Hepatic stellate cell (primary cell): ENCODE results near the gene ITGB5.
"Not testable (repeated sequence)": the region's sequence is repeated elsewhere in the genome, so short reads cannot be mapped to it uniquely, and the experiment has no call there.

ENCODE experiments used
- DNase-seq: peaks from one replicate; pipeline ENCODE4 v3.0.0; 2011; ENCODE audit warnings: low spot score

The ITGB5 gene

GRCh38 chr3:124770336-124771082, 116.7 kb downstream of the ITGB5 start:
- no peak for DNase-seq

GRCh38 chr3:124769462-124769861, 117.7 kb downstream of the ITGB5 start:
- DNase-seq, result no peak

DNA sequence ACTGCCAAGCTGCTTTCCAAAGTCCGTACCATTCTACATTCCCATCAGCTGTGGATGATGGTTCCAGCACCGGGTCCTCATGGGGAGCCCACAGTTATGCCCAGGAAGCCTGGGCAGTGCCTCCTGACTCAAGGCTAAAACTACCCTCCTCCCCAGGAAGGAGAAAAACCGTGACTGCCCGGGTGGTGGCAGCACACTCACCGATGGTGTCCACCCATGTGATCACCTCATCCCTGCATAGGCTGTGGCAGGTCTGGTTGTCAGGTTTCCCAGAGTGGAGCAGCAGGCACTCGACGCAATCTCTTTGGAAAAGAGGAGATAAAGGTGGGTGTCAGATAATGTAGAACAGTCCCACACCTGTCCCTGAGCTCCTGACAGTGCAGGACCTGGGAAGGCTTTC, 118.4 kb downstream of the ITGB5 start:
- no peak for DNase-seq

DNA sequence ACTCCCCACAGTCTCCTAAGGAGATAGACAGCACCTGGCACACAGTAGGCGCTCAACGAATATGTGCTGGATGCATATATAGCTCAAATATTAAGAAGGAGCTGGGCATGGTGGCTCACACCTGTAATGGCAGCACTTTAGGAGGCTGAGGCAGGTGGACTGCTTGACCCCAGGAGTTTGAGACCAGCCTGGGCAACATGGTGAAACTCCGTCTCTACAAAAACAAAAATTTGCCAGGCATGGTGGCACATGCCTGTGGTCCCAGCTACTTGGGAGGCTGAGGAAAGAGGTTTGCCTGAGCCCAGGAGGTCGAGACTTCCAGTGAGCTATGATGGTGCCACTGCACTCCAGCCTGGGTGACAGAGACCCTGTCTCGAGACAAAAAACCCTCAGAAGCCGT, 119.5 kb downstream of the ITGB5 start:
- DNase-seq, result no peak

- no peak for DNase-seq
Observed at GRCh38 chr3:124767264-124767663, 119.9 kb downstream of the ITGB5 start.

GRCh38 chr3:124766113-124767095, 120.8 kb downstream of the ITGB5 start:
- DNase-seq, result no peak

DNA sequence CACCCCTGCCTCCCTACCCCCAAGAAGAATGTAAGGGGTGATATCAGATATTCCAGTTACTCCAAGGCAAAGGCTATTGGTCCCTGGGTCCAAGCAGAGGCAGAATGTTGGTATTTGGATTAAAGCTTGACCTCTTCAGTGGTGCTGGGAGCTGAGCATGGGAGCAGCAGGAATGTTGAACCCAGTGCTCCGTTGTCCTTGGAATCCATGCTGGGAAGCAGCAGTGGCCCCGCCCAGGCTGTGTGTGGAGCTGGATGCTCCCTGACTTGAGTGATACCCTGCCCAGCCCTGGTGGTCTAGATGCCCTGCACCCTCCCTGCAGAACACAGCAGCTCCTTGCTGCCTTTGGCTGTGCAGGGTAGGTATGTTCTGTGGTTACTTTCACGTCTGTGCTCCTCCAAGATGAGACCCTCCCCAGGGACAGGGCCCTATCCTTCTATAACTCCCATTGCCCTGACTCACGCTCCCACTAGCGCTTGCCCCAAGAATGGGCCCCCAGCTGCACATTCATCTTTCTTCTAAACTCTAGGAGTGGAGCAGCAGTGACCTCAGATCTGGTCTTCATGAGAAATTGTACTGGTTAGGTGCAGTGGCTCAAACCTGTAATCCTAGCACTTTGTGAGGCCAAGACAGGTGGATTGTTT, 121.8 kb downstream of the ITGB5 start:
- DNase-seq, result no peak

- DNase-seq, result no peak
Observed at GRCh38 chr3:124764746-124765145, 122.4 kb downstream of the ITGB5 start.

GRCh38 chr3:124763644-124764358, 123.4 kb downstream of the ITGB5 start:
- DNase-seq, result no peak

- no peak for DNase-seq
Observed at GRCh38 chr3:124763206-124763605, 124.0 kb downstream of the ITGB5 start.

DNA sequence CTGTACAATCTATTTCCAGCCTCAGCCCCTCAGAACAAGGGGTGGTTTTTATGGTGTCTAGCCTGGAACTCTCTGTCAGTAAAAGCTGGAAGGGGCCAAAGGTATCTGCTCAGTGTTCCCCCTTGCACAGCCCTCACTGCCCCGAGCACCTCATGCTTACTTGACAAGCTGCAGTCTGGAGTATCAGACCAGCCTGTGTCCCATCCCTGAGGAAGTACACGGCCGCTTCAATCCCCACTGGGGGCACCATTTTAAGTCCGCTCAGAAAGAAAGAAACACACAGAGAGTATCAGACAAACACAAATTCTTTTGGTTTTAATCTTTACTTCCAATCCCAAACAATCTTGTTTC, 124.5 kb downstream of the ITGB5 start:
- no peak for DNase-seq

DNA sequence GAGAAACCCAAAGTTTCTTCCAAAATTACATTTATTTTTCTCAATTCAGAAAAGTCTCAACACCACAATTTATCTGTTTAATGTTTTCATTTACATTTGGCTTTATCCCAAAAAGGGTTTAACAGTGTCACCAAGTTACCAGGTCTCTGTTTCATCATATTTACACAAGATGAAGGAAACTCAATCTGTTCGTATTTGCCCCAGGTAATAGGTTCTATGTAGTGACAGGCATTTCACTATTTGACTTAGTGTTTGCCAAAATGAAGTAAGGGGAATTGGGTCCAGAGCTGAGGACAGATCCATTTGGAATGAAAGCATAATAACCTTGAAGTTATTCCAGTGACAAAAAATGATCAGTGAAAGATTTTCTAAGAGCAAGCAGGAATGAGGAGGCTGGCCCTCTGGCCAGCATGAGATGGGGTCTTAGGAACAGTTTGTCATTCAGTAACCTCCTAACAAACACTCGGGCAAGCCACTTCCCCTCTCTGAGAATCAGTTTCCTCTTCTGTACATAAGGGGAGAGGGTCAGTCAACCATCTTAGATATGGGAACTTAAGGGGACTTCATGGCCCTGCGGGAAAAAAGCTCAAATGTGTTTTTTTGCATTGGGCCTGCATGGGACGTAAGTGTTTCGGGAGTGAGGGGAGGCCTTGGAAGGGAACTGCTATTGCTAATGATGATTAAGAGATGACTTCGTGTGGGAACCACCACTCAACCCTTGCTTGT, 125.1 kb downstream of the ITGB5 start:
- DNase-seq, result no peak

GRCh38 chr3:124761250-124761796, 125.8 kb downstream of the ITGB5 start:
- peak; percentile 83 for DNase-seq

DNA sequence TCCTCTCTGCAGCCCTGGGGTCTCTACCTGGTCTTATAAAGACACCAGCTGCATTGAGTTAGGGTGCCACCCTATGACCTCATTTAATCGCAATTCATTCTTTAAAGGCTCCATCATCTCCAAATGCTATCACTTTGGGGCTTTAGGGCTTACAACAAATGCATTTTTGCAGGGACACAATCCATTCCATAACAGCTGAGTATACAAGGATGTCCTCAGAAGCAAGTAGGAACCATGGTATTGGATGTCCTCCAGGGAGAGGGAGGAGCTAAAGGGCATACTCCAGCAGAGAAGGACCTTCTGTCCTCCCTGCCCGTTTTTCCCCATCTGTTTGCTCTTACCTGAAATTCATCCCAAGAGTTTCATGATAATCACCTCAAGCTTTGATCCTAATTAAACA, 126.6 kb downstream of the ITGB5 start:
- peak; percentile 78 for DNase-seq

GRCh38 chr3:124759666-124760401, 127.3 kb downstream of the ITGB5 start:
- DNase-seq, result no peak

GRCh38 chr3:124758851-124759635, 128.1 kb downstream of the ITGB5 start:
- no peak for DNase-seq

DNA sequence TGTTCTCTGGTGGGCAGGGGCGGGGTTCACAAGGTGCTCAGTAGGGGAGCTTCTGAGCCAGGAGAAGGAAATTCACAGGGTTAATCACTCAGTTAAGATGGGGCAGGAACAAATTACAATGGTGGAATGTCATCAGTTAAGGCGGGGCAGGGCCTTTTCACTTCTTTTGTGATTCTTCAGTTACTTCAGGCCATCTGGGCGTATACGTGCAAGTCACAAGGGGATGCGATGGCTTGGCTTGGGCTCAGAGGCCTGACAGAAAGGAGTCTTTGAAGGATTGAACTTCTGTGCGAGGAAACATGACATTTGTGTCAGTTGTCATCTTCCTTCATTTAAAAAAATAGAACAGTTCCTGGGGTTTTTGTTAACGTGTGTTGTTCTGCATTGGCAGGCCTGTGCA, 129.2 kb downstream of the ITGB5 start:
- DNase-seq, result not testable (repeated sequence)

DNA sequence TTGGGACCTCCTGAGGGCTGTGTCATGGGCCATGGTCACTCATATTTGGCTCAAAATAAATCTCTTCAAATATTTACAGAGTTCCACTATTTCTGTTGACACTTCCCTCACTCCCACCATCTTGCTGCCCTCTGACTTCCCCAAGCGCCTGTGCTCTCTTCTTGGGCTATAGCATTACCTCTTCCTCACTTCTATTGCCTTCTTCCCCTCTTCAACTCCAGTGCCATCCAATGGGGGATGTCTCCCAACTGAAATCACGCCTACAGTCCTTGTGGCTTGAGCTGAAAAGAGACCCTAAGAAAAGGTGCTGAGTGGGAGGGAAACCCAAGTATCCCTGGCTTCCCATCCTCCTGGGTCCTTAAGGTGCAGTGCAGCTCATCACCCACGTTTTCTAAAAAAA, 135.1 kb downstream of the ITGB5 start:
- DNase-seq, result no peak

GRCh38 chr3:124751501-124751900, 135.7 kb downstream of the ITGB5 start:
- no peak for DNase-seq

GRCh38 chr3:124749877-124750276, 137.3 kb downstream of the ITGB5 start:
- DNase-seq, result not testable (repeated sequence)
